NCI-H2171 treated with DMSO at 0.1 percent for 48 hours (cell line): Measurements from ENCODE around the gene PRDM16.
A peak's percentile ranks its signal among the peaks of the same experiment; 100 is the strongest.

ENCODE experiments used
- DNase-seq: peaks from one replicate; lab custom pipeline; 2025; lab: John Stamatoyannopoulos, UW

Gene PRDM16

GRCh38 chr1:3396411-3396810, 327.4 kb downstream of the PRDM16 start:
- DNase-seq = no peak

- DNase-seq = no peak
Measured at GRCh38 chr1:3397311-3397710, 328.3 kb downstream of the PRDM16 start.

- no peak for DNase-seq
Measured at GRCh38 chr1:3398396-3399140, 329.6 kb downstream of the PRDM16 start.

- no peak for DNase-seq
Measured at GRCh38 chr1:3399732-3400131, 330.7 kb downstream of the PRDM16 start.

- DNase-seq = no peak
Measured at GRCh38 chr1:3401585-3402257, 332.7 kb downstream of the PRDM16 start.

GRCh38 chr1:3402258-3403010, 333.4 kb downstream of the PRDM16 start:
- DNase-seq = no peak

- DNase-seq = no peak
Measured at GRCh38 chr1:3403011-3403345, 334.0 kb downstream of the PRDM16 start.

- DNase-seq = peak; percentile 45
Measured at GRCh38 chr1:3403388-3404231, 334.6 kb downstream of the PRDM16 start.

- no peak for DNase-seq
Measured at GRCh38 chr1:3404301-3404700, 335.3 kb downstream of the PRDM16 start.

- no peak for DNase-seq
Measured at GRCh38 chr1:3404801-3405200, 335.8 kb downstream of the PRDM16 start.

GRCh38 chr1:3405491-3405890, 336.5 kb downstream of the PRDM16 start:
- no peak for DNase-seq

GRCh38 chr1:3405974-3406867, 337.2 kb downstream of the PRDM16 start:
- peak; percentile 96 for DNase-seq

GRCh38 chr1:3407021-3407420, 338.0 kb downstream of the PRDM16 start:
- no peak for DNase-seq

GRCh38 chr1:3408751-3409266, 339.8 kb downstream of the PRDM16 start:
- no peak for DNase-seq

GRCh38 chr1:3409366-3410141, 340.6 kb downstream of the PRDM16 start:
- DNase-seq = no peak

- peak; percentile 66 for DNase-seq
Measured at GRCh38 chr1:3410142-3410925, 341.3 kb downstream of the PRDM16 start.

- no peak for DNase-seq
Measured at GRCh38 chr1:3411806-3412205, 342.8 kb downstream of the PRDM16 start.

- no peak for DNase-seq
Measured at GRCh38 chr1:3412376-3412775, 343.4 kb downstream of the PRDM16 start.
